ENCODE measurements around the gene FAU. TPM values are rescaled to one million over a fixed set of nuclear protein-coding genes. Genes with fewer than 3 reads are reported as not detected.

FAU gene
- total RNA-seq, 2 experiments from 2014 or later, result 1,937 to 1,976 TPM

DNA sequence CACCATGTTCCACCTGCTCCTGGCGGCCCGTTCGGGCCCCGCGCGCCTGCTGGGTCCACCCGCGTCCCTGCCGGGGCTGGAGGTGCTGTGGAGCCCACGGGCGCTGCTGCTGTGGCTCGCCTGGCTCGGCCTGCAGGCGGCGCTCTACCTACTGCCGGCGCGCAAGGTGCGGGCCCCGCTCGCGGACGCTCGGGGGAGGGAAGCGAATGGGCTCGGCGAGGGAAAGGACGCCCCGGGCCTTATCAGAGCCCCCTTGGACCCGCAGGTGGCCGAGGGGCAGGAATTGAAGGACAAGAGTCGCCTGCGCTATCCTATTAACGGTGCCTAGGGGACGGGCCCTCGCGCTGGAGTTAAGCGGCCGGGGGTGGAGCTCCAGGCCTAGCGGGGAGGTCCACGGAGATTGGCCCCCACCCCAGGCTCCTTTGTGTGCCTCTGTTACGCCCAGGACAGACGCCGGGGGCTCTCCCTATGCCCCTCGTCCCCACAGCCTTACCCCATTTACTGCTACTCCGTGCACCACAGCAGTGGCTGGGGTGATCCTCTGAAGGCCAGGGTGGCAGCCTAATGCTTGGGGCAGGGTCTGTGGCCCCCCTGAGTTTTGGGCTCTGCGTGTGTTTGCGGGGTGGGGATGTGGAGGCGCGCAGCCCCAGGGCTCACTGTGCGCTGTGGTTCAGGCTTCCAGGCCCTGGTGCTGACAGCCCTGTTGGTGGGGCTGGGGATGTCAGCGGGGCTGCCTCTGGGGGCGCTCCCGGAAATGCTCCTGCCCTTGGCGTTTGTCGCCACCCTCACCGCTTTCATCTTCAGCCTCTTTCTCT lies 9.2 kb downstream of the FAU start:
- ATAC-seq (ENCODE audit: poor library complexity) (peak; percentile 51), DNase-seq (peak; percentile 64 to 88 (median 76))
- Histone ChIP-seq H3K27me3 (ENCODE audit: control insufficient read depth in 1 of 2, insufficient read depth in 2 of 2, low read length in 2 of 2) (no peaks in the 10 kb centered on the region), H3K36me3 (ENCODE audit: insufficient read depth, low read length) (peaks cover 24% of the 10 kb centered on the region), H3K9me3 (ENCODE audit: control insufficient read depth in 1 of 2, insufficient read depth in 1 of 2, low read length in 2 of 2) (no peaks in the 10 kb centered on the region), H3K27ac (ENCODE audit: low read depth in 1 of 2, low read length in 2 of 2) (peak overlapping the region; percentile 62 to 68), H3K4me3 (ENCODE audit: low read length) (peak overlapping the region; percentile 81), H3K4me1 (ENCODE audit: insufficient read depth, low read length) (peaks cover 70% of the 10 kb centered on the region)
- peaks cover 35% of the 10 kb centered on the region for H3K36me3 Mint-ChIP-seq (ENCODE audit: low read depth)
- peaks cover 41% of the 10 kb centered on the region for H3K4me1 Mint-ChIP-seq (ENCODE audit: low read depth)
- H3K27ac Mint-ChIP-seq, result peak overlapping the region; percentile 92
- ChIA-PET POLR2A (interaction anchor here (0.8 to 6.5 kb wide), 14 partner anchors 9 to 459 kb away, joined by 3 to 91 read pairs (median 6); partner anchors contain the start of genes CDC42EP2, CDCA5, FAM89B and FAU), CTCF (interaction anchor here (0.5 to 4.1 kb wide), 9 partner anchors 9 to 99 kb away, joined by 3 to 58 read pairs (median 4); partner anchors contain the start of genes ARL2, CAPN1, FAU and MRPL49)
- H3K9me3 Mint-ChIP-seq, result no peaks in the 10 kb centered on the region
- intact Hi-C loops (cut with DNase I, micrococcal nuclease), result loop anchor here (2.0 to 10.0 kb wide), 3 partner anchors 68 to 412 kb away; partner anchors contain the start of genes CAPN1 (in 1 of the 2), MAP4K2 (in 1 of the 2) and SCYL1 (in 1 of the 2)
- H3K27me3 Mint-ChIP-seq, result no peaks in the 10 kb centered on the region
- H3K4me3 Mint-ChIP-seq, result peak overlapping the region; percentile 95
- TF ChIP-seq CTCF (IDR thresholded peaks at IDR 0.05), result peak; percentile 82

DNA sequence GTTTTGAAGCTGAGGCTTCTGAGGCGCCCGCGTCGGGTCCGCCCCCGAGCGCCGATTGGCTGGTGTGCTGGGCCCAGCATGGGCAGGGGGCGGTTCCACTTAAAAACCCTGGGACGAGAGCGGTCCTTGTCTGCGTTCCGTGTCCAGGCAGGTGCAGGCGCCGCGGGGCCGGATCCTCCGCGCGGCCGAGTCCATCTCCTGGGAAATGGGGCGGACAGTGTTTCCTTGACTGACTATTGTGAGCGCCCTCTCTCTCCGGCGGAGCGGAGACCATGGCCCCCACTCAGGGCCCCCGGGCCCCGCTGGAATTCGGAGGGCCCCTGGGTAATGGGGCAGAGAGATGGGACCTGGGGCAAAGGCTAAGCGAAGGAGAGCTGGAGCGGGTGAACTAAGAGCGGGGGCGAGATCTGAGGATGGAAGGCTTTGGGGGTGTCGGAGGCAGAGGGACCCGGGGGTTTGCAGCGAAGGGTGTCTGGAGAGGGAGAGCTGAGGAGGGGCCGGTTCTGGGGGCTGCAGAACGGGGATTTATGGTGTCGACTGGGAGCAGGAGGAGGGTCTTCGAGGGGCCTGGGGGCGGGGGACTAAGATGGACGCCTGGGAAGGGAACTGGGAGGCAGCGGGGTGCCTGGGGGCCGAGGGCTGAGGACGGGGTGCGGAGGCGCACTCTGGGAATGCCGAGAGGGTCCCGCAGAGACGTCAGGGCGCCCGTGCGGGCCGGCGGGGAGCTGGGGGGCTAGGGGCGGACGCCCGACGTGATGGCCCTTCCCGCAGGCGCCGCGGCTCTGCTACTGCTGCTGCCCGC lies 10.0 kb downstream of the FAU start, which contains the start of gene TM7SF2:
Gene TM7SF2, plus strand, starts transcription at position 129 of the 802 bp plus-strand sequence. Its CDS starts 144 bp downstream, at position 273.
- Mint-ChIP-seq H3K9me3 (no peaks in the 10 kb centered on the region), H3K27ac (peak within 1 kb of the TSS; percentile 92), H3K27me3 (no peaks in the 10 kb centered on the region), H3K36me3 (ENCODE audit: low read depth) (peaks cover 30% of the 10 kb centered on the region), H3K4me1 (ENCODE audit: low read depth) (peaks cover 36% of the 10 kb centered on the region), H3K4me3 (peak within 1 kb of the TSS; percentile 95)
- ChIA-PET CTCF (interaction anchor here (1.3 to 4.1 kb wide), 7 partner anchors 10 to 98 kb away, joined by 3 to 58 read pairs (median 6); partner anchors contain the start of genes ARL2, CAPN1, FAU and MRPL49), POLR2A (interaction anchor here (0.6 to 6.5 kb wide), 17 partner anchors 9 to 460 kb away, joined by 3 to 91 read pairs (median 5); partner anchors contain the start of genes CDC42EP2, CDCA5, FAM89B and FAU)
- intact Hi-C loops (cut with DNase I, micrococcal nuclease), result loop anchor here (2.0 to 10.0 kb wide), 3 partner anchors 69 to 413 kb away; partner anchors contain the start of genes CAPN1 (in 1 of the 2), MAP4K2 (in 1 of the 2) and SCYL1 (in 1 of the 2)
- Histone ChIP-seq H3K4me1 (ENCODE audit: insufficient read depth, low read length) (peaks cover 64% of the 10 kb centered on the region), H3K9me3 (ENCODE audit: control insufficient read depth in 1 of 2, insufficient read depth in 1 of 2, low read length in 2 of 2) (no peaks in the 10 kb centered on the region), H3K4me3 (ENCODE audit: low read length) (peak within 1 kb of the TSS; percentile 81), H3K27ac (ENCODE audit: low read depth in 1 of 2, low read length in 2 of 2) (peak within 1 kb of the TSS; percentile 62 to 68), H3K36me3 (ENCODE audit: insufficient read depth, low read length) (peaks cover 32% of the 10 kb centered on the region), H3K27me3 (ENCODE audit: control insufficient read depth in 1 of 2, insufficient read depth in 2 of 2, low read length in 2 of 2) (no peaks in the 10 kb centered on the region)
- ATAC-seq (ENCODE audit: poor library complexity) (peak; percentile 75), DNase-seq (peak; percentile 88 to 98 (median 94))
- no peak for TF ChIP-seq CTCF (IDR thresholded peaks at IDR 0.05)

All from CD4-positive, alpha-beta T cell (primary cell).